NCI-H1436 (cell line): ENCODE results near the gene NQO1.

Experiments
- DNase-seq: peaks from one replicate; lab custom pipeline; 2025; lab: John Stamatoyannopoulos, UW

The NQO1 gene

GRCh38 chr16:69706256-69706974 lies 19.9 kb downstream of the NQO1 start:
- no peak for DNase-seq

GRCh38 chr16:69703638-69704037 lies 22.7 kb downstream of the NQO1 start:
- no peak for DNase-seq

- DNase-seq, result no peak
Measured at GRCh38 chr16:69701866-69702265, 24.5 kb downstream of the NQO1 start.

- no peak for DNase-seq
Measured at GRCh38 chr16:69701452-69701851, 24.9 kb downstream of the NQO1 start.

- no peak for DNase-seq
Measured at GRCh38 chr16:69699915-69700314, 26.4 kb downstream of the NQO1 start.

GRCh38 chr16:69698404-69698803 lies 28.0 kb downstream of the NQO1 start:
- no peak for DNase-seq

GRCh38 chr16:69693916-69694315 lies 32.4 kb downstream of the NQO1 start:
- DNase-seq, result no peak

GRCh38 chr16:69691980-69692911 lies 34.1 kb downstream of the NQO1 start:
- DNase-seq, result no peak

- DNase-seq, result no peak
Measured at GRCh38 chr16:69688589-69688988, 37.8 kb downstream of the NQO1 start.

- no peak for DNase-seq
Measured at GRCh38 chr16:69680358-69680757, 46.0 kb downstream of the NQO1 start.

GRCh38 chr16:69672998-69673713 lies 53.2 kb downstream of the NQO1 start:
- no peak for DNase-seq

GRCh38 chr16:69672315-69672997 lies 53.9 kb downstream of the NQO1 start:
- DNase-seq, result no peak

- no peak for DNase-seq
Measured at GRCh38 chr16:69669577-69669976, 56.8 kb downstream of the NQO1 start.

- DNase-seq, result no peak
Measured at GRCh38 chr16:69663846-69664245, 62.5 kb downstream of the NQO1 start.

- no peak for DNase-seq
Measured at GRCh38 chr16:69662901-69663300, 63.5 kb downstream of the NQO1 start.

- no peak for DNase-seq
Measured at GRCh38 chr16:69660166-69660565, 66.2 kb downstream of the NQO1 start.
